Measurements from ENCODE around the gene HMCN2.
A peak's percentile ranks its signal among the peaks of the same experiment; 100 is the strongest.

HMCN2 gene

GRCh38 chr9:130444565-130445221 is 179.1 kb downstream of the HMCN2 start, which contains the start of gene ASS1:
Gene ASS1, plus strand, starts transcription at chr9:130444961. Its CDS starts 7,268 bp downstream, at chr9:130452229.
- in situ Hi-C loops (cut with HindIII; ENCODE audit: low sequenced_read_pairs), result no loop called here
- peak within 1 kb of the TSS; percentile 56 for H3K4me3 ChIP-seq (ENCODE audit: low read depth, low read length)
- DNase-seq (ENCODE audit: low read depth, low spot score), result peak; percentile 23
- TF ChIP-seq, protein P1, sequence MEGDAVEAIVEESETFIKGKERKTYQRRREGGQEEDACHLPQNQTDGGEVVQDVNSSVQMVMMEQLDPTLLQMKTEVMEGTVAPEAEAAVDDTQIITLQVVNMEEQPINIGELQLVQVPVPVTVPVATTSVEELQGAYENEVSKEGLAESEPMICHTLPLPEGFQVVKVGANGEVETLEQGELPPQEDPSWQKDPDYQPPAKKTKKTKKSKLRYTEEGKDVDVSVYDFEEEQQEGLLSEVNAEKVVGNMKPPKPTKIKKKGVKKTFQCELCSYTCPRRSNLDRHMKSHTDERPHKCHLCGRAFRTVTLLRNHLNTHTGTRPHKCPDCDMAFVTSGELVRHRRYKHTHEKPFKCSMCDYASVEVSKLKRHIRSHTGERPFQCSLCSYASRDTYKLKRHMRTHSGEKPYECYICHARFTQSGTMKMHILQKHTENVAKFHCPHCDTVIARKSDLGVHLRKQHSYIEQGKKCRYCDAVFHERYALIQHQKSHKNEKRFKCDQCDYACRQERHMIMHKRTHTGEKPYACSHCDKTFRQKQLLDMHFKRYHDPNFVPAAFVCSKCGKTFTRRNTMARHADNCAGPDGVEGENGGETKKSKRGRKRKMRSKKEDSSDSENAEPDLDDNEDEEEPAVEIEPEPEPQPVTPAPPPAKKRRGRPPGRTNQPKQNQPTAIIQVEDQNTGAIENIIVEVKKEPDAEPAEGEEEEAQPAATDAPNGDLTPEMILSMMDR (IDR thresholded peaks at IDR 0.05; ENCODE audit: low read depth, low read length), result no peak

DNA sequence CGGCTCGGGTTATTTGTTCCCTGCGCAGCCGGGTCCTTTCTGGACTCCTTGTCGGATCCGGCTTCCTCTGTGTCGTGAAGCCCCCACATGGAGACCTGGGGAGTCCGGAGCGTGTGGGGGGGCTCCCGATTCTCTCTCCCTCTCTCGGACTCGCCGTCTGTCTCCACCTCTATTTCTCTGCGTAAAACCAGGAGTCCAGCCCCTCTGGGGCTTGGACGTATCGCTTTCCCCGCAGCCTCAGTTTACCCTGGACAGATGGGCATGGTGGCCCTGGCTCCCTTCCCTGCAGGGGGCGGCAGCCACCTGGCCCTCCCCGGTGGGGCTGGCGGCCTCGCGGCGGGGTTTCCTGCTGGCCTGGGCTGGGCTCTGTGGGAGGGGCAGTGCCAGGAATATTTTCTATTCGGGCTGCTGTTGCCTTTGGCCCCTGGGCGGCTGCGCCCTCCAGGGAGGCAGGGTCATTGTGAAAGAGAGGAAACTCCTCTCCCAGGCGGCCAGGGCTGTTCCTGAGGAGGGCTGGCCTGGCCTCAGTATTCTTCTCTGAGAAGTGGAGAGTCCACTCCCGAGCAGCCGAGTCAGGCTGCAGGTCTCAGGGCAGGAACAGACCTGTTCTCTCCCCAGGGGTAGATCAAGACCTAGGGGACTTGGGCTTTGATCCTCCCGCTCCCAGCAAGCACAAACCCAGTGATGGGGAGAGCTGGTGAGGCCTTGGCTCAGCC is 179.9 kb downstream of the HMCN2 start:
- peak; percentile 39 for DNase-seq (ENCODE audit: low read depth, low spot score)
- peak overlapping the region; percentile 56 for H3K4me3 ChIP-seq (ENCODE audit: low read depth, low read length)
- in situ Hi-C loops (cut with HindIII; ENCODE audit: low sequenced_read_pairs), result no loop called here
- TF ChIP-seq, protein P1 (IDR thresholded peaks at IDR 0.05; ENCODE audit: low read depth, low read length), result no peak

GRCh38 chr9:130446101-130446861 is 180.7 kb downstream of the HMCN2 start:
- TF ChIP-seq, protein P1 (IDR thresholded peaks at IDR 0.05; ENCODE audit: low read depth, low read length), result no peak
- peak overlapping the region; percentile 56 for H3K4me3 ChIP-seq (ENCODE audit: low read depth, low read length)
- in situ Hi-C loops (cut with HindIII; ENCODE audit: low sequenced_read_pairs), result no loop called here
- DNase-seq (ENCODE audit: low read depth, low spot score), result peak; percentile 90

GRCh38 chr9:130447193-130447816 is 181.7 kb downstream of the HMCN2 start:
- H3K4me3 ChIP-seq (ENCODE audit: low read depth, low read length), result no peak overlapping the region
- TF ChIP-seq, protein P1 (IDR thresholded peaks at IDR 0.05; ENCODE audit: low read depth, low read length), result no peak
- DNase-seq (ENCODE audit: low read depth, low spot score), result no peak
- in situ Hi-C loops (cut with HindIII; ENCODE audit: low sequenced_read_pairs), result no loop called here

DNA sequence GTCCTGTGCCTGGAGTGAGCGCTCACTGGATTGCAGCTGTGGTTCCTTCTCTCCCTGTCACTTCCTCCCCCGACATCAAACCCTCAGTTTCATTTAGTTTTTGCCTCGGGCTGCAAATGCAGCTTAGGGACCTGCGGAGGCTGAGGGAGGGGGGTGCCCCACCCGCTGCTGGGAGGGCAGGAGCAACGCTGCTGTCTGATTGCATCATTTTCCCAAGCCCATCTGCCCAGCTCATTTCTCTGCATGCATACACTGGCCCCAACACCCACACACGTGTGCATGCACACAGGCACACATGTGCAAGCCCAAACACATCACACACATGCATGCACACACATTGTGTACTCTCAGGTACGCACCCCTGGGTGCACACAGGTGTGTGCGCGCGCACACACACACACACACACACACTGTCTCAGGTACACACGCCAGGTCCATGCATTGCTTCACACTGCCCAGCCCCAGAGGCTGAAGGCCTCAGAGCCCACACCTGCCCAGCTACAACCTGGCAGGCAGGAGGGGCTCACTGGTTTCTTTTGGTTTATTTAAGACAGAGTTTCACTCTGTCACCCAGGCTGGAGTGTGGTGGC is 182.6 kb downstream of the HMCN2 start:
- TF ChIP-seq, protein P1 (IDR thresholded peaks at IDR 0.05; ENCODE audit: low read depth, low read length), result no peak
- in situ Hi-C loops (cut with HindIII; ENCODE audit: low sequenced_read_pairs), result no loop called here
- no peak overlapping the region for H3K4me3 ChIP-seq (ENCODE audit: low read depth, low read length)
- DNase-seq (ENCODE audit: low read depth, low spot score), result peak; percentile 48
